T-helper 17 cell (primary cell): Measurements from ENCODE around the gene AKAP13. TPM values are rescaled to one million over a fixed set of nuclear protein-coding genes. Genes with fewer than 3 reads are reported as not detected.

Experiments
- ATAC-seq: fragments of 150-1000 bp; cut with Tn5 transposase; 2 replicates; pipeline ENCODE4 v1.10.0; 2021; ENCODE audit warnings: mild to moderate bottlenecking, moderate library complexity
- DNase-seq, 3 donors: peaks; one replicate each; pipeline versions ENCODE4 v3.0.0 to v3.0.0-alpha.2; 2020 to 2021
- H3K9me3 ChIP-seq: one replicate; pipeline ENCODE4 v1.7.0; 2013; ENCODE audit warnings: low read length, mild to moderate bottlenecking; ENCODE audit not compliant: control insufficient read depth, poor library complexity, severe bottlenecking
- H3K27ac Mint-ChIP-seq: one replicate; pipeline ENCODE4 v1.8.0; 2022; ENCODE audit warnings: mild to moderate bottlenecking, moderate library complexity, mixed read lengths
- H3K27me3 Mint-ChIP-seq: one replicate; pipeline ENCODE4 v1.8.0; 2022; ENCODE audit warnings: mixed read lengths
- H3K36me3 Mint-ChIP-seq: one replicate; pipeline ENCODE4 v1.8.0; 2022; ENCODE audit warnings: low read depth, mixed read lengths
- H3K4me1 Mint-ChIP-seq: one replicate; pipeline ENCODE4 v1.8.0; 2022; ENCODE audit warnings: mild to moderate bottlenecking, mixed read lengths
- H3K4me3 Mint-ChIP-seq: one replicate; pipeline ENCODE4 v1.8.0; 2022; ENCODE audit warnings: mild to moderate bottlenecking, moderate library complexity, mixed read lengths
- total RNA-seq, 4 donors: library from RNA in 2 of 4; stranded (reverse) in 2 of 4; gene quantifications; one replicate each; pipeline ENCODE4 v1.2.3 and lab custom pipeline; 2022 to 2026

The AKAP13 gene
- total RNA-seq, 2 donors from 2014 or later: 426 to 437 TPM

- DNase-seq (no peak), ATAC-seq (no peak)
- peaks cover 34% of the 10 kb centered on the region for H3K4me1 Mint-ChIP-seq
- peaks cover 30% of the 10 kb centered on the region for H3K36me3 Mint-ChIP-seq
- H3K9me3 ChIP-seq: no peaks in the 10 kb centered on the region
- H3K27me3 Mint-ChIP-seq: no peaks in the 10 kb centered on the region
- no peak overlapping the region for H3K4me3 Mint-ChIP-seq
- H3K27ac Mint-ChIP-seq: peak overlapping the region; percentile 97
Observed at GRCh38 chr15:85725019-85725418, 344.6 kb downstream of the AKAP13 start.

GRCh38 chr15:85725564-85725963, 345.2 kb downstream of the AKAP13 start:
- Mint-ChIP-seq H3K4me3 (no peak overlapping the region), H3K36me3 (peaks cover 32% of the 10 kb centered on the region)

GRCh38 chr15:85726454-85726853, 346.1 kb downstream of the AKAP13 start:
- DNase-seq: no peak
- Mint-ChIP-seq H3K4me3 (no peak overlapping the region), H3K4me1 (peaks cover 35% of the 10 kb centered on the region), H3K27me3 (no peaks in the 10 kb centered on the region), H3K36me3 (peaks cover 29% of the 10 kb centered on the region), H3K27ac (peak overlapping the region; percentile 97)
- no peak for ATAC-seq
- H3K9me3 ChIP-seq: no peaks in the 10 kb centered on the region

More at GRCh38 chr15:85725564-85725963, 345.2 kb downstream of the AKAP13 start:
- peaks cover 39% of the 10 kb centered on the region for H3K4me1 Mint-ChIP-seq
- H3K27ac Mint-ChIP-seq: peak overlapping the region; percentile 97
- H3K27me3 Mint-ChIP-seq: no peaks in the 10 kb centered on the region
- H3K9me3 ChIP-seq: no peaks in the 10 kb centered on the region
- ATAC-seq: no peak
- no peak for DNase-seq

- Mint-ChIP-seq H3K4me3 (no peak overlapping the region), H3K27me3 (no peaks in the 10 kb centered on the region), H3K36me3 (peaks cover 29% of the 10 kb centered on the region), H3K27ac (peak overlapping the region; percentile 97), H3K4me1 (peaks cover 32% of the 10 kb centered on the region)
- H3K9me3 ChIP-seq: no peaks in the 10 kb centered on the region
- DNase-seq (no peak), ATAC-seq (no peak)
Observed at GRCh38 chr15:85727068-85727467, 346.7 kb downstream of the AKAP13 start.

- H3K9me3 ChIP-seq: no peaks in the 10 kb centered on the region
- DNase-seq (no peak), ATAC-seq (peak; percentile 91)
- Mint-ChIP-seq H3K36me3 (peaks cover 30% of the 10 kb centered on the region), H3K27ac (peak overlapping the region; percentile 88), H3K4me3 (no peak overlapping the region), H3K27me3 (no peaks in the 10 kb centered on the region), H3K4me1 (peaks cover 15% of the 10 kb centered on the region)
Observed at GRCh38 chr15:85730001-85730820, 349.8 kb downstream of the AKAP13 start.

- DNase-seq: no peak
- H3K36me3 Mint-ChIP-seq: peaks cover 25% of the 10 kb centered on the region
- no peak overlapping the region for H3K27ac Mint-ChIP-seq
- H3K4me1 Mint-ChIP-seq: peaks cover 15% of the 10 kb centered on the region
- H3K9me3 ChIP-seq: no peaks in the 10 kb centered on the region
- H3K4me3 Mint-ChIP-seq: no peak overlapping the region
- ATAC-seq: no peak
- H3K27me3 Mint-ChIP-seq: no peaks in the 10 kb centered on the region
Observed at GRCh38 chr15:85733416-85733815, 353.0 kb downstream of the AKAP13 start.

GRCh38 chr15:85737061-85737460, 356.7 kb downstream of the AKAP13 start:
- H3K27ac Mint-ChIP-seq: peak overlapping the region; percentile 61
- H3K4me3 Mint-ChIP-seq: no peak overlapping the region
- no peak for ATAC-seq
- H3K36me3 Mint-ChIP-seq: peaks cover 14% of the 10 kb centered on the region
- H3K4me1 Mint-ChIP-seq: peaks cover 5% of the 10 kb centered on the region
- H3K9me3 ChIP-seq: no peaks in the 10 kb centered on the region
- H3K27me3 Mint-ChIP-seq: no peaks in the 10 kb centered on the region
- no peak for DNase-seq

- peak overlapping the region; percentile 67 for H3K27ac Mint-ChIP-seq
- no peaks in the 10 kb centered on the region for H3K9me3 ChIP-seq
- peaks cover 3% of the 10 kb centered on the region for H3K36me3 Mint-ChIP-seq
- no peaks in the 10 kb centered on the region for H3K4me1 Mint-ChIP-seq
- DNase-seq (no peak), ATAC-seq (no peak)
- H3K4me3 Mint-ChIP-seq: no peak overlapping the region
- H3K27me3 Mint-ChIP-seq: no peaks in the 10 kb centered on the region
Observed at GRCh38 chr15:85741021-85741421, 360.6 kb downstream of the AKAP13 start.

GRCh38 chr15:85741662-85742061, 361.3 kb downstream of the AKAP13 start:
- no peaks in the 10 kb centered on the region for H3K9me3 ChIP-seq
- DNase-seq (no peak), ATAC-seq (no peak)
- H3K27me3 Mint-ChIP-seq: no peaks in the 10 kb centered on the region
- H3K4me3 Mint-ChIP-seq: no peak overlapping the region
- H3K4me1 Mint-ChIP-seq: peaks cover 2% of the 10 kb centered on the region
- H3K36me3 Mint-ChIP-seq: no peaks in the 10 kb centered on the region
- H3K27ac Mint-ChIP-seq: peak overlapping the region; percentile 41

GRCh38 chr15:85742186-85742821, 361.9 kb downstream of the AKAP13 start:
- DNase-seq: no peak

GRCh38 chr15:85743392-85744055, 363.1 kb downstream of the AKAP13 start:
- H3K4me1 Mint-ChIP-seq: peaks cover 2% of the 10 kb centered on the region
- DNase-seq (no peak), ATAC-seq (no peak)
- H3K36me3 Mint-ChIP-seq: no peaks in the 10 kb centered on the region
- H3K27me3 Mint-ChIP-seq: no peaks in the 10 kb centered on the region
- no peak overlapping the region for H3K4me3 Mint-ChIP-seq
- H3K9me3 ChIP-seq: no peaks in the 10 kb centered on the region
- H3K27ac Mint-ChIP-seq: no peak overlapping the region

More at GRCh38 chr15:85742186-85742821, 361.9 kb downstream of the AKAP13 start:
- no peaks in the 10 kb centered on the region for H3K9me3 ChIP-seq
- H3K4me1 Mint-ChIP-seq: peaks cover 2% of the 10 kb centered on the region
- H3K27ac Mint-ChIP-seq: peak overlapping the region; percentile 41
- peak overlapping the region; percentile 39 for H3K4me3 Mint-ChIP-seq
- H3K27me3 Mint-ChIP-seq: no peaks in the 10 kb centered on the region
- no peaks in the 10 kb centered on the region for H3K36me3 Mint-ChIP-seq
- ATAC-seq: no peak

- H3K36me3 Mint-ChIP-seq: no peaks in the 10 kb centered on the region
- peaks cover 7% of the 10 kb centered on the region for H3K4me1 Mint-ChIP-seq
- H3K27me3 Mint-ChIP-seq: no peaks in the 10 kb centered on the region
- no peak for DNase-seq
- ATAC-seq: no peak
- H3K9me3 ChIP-seq: no peaks in the 10 kb centered on the region
- no peak overlapping the region for H3K4me3 Mint-ChIP-seq
- peak overlapping the region; percentile 41 for H3K27ac Mint-ChIP-seq
Observed at GRCh38 chr15:85744579-85744978, 364.2 kb downstream of the AKAP13 start.

- H3K4me1 Mint-ChIP-seq: peaks cover 7% of the 10 kb centered on the region
- no peak for DNase-seq
- ATAC-seq: no peak
Observed at GRCh38 chr15:85745023-85745422, 364.6 kb downstream of the AKAP13 start.

More at GRCh38 chr15:85745023-85745422, 364.6 kb downstream of the AKAP13 start:
- Mint-ChIP-seq H3K4me3 (no peak overlapping the region), H3K36me3 (no peaks in the 10 kb centered on the region), H3K27me3 (no peaks in the 10 kb centered on the region), H3K27ac (peak overlapping the region; percentile 41)
- H3K9me3 ChIP-seq: no peaks in the 10 kb centered on the region
